Fibroblast of skin of left quadriceps (primary cell): Measurements from ENCODE around the gene PCDHB5.
"Not testable (repeated sequence)": the region's sequence is repeated elsewhere in the genome, so short reads cannot be mapped to it uniquely, and the experiment has no call there.

Experiments used
- DNase-seq, 2 experiments: peaks; one replicate each; pipeline ENCODE4 v3.0.0-alpha.2; 2013; ENCODE audit warnings: low read depth in 2 of 2

Gene PCDHB5

DNA sequence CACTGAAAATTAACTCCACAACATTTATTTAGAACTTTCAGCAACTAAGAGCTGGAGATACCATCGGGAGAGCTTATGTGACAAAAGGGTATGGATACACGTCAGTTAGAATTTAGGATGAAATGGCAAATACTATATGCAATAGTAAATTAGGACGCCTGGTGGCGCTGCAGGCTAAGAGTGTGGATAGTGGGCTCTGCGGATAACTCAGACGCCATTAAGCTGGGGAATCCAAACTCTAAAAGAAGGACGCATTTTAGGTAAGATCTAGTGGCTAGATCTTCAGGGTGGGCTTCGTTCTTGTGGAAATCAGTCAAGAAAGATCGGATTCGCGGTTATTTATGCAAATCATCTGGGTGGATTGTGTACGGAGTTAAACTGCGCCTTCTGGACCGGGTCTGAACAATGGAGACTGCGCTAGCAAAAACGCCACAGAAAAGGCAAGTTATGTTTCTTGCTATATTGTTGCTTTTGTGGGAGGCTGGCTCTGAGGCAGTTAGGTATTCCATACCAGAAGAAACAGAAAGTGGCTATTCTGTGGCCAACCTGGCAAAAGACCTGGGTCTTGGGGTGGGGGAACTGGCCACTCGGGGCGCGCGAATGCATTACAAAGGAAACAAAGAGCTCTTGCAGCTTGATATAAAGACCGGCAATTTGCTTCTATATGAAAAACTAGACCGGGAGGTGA is at the start of gene PCDHB5:
Gene PCDHB5, plus strand, starts transcription at position 177 of the 688 bp plus-strand sequence. Its CDS starts 229 bp downstream, at position 406.
- no peak for DNase-seq

DNA sequence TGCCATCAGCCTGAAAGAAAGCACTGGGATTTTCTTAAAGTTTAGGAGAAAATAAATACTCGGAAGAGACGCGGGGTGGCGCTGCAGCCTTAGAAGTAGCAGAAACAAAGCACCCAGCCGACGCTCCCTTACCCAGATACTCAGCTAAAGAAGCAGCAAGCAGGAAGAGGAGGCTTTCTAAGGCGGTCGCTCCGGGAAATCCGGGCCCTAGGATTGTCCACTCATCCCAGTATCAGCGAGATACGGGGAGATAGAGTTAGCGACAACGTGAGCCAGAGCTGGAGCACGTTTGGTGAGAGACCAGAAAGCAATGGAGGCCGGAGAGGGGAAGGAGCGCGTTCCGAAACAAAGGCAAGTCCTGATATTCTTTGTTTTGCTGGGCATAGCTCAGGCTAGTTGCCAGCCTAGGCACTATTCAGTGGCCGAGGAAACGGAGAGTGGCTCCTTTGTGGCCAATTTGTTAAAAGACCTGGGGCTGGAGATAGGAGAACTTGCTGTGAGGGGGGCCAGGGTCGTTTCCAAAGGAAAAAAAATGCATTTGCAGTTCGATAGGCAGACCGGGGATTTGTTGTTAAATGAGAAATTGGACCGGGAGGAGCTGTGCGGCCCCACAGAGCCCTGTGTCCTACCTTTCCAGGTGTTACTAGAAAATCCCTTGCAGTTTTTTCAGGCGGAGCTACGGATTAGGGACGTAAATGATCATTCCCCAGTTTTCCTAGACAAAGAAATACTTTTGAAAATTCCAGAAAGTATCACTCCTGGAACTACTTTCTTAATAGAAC is 40.3 kb upstream of the PCDHB5 start, which contains the start of gene PCDHB2:
Gene PCDHB2, plus strand, starts transcription at position 135 of the 782 bp plus-strand sequence. Its CDS starts 176 bp downstream, at position 311.
- DNase-seq: peak; percentile 22 to 31

DNA sequence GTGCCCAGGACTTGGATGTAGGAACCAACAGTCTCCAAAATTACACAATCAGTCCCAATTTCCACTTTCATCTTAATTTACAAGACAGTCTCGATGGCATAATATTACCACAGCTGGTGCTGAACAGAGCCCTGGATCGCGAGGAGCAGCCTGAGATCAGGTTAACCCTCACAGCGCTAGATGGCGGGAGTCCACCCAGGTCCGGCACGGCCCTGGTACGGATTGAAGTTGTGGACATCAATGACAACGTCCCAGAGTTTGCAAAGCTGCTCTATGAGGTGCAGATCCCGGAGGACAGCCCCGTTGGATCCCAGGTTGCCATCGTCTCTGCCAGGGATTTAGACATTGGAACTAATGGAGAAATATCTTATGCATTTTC is 39.8 kb upstream of the PCDHB5 start:
- DNase-seq: no peak

DNA sequence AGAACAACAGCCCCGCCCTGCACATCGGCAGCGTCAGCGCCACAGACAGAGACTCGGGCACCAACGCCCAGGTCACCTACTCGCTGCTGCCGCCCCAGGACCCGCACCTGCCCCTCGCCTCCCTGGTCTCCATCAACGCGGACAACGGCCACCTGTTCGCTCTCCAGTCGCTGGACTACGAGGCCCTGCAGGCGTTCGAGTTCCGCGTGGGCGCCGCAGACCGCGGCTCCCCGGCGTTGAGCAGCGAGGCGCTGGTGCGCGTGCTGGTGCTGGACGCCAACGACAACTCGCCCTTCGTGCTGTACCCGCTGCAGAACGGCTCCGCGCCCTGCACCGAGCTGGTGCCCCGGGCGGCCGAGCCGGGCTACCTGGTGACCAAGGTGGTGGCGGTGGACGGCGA is 38.8 kb upstream of the PCDHB5 start:
- DNase-seq: not testable (repeated sequence)

DNA sequence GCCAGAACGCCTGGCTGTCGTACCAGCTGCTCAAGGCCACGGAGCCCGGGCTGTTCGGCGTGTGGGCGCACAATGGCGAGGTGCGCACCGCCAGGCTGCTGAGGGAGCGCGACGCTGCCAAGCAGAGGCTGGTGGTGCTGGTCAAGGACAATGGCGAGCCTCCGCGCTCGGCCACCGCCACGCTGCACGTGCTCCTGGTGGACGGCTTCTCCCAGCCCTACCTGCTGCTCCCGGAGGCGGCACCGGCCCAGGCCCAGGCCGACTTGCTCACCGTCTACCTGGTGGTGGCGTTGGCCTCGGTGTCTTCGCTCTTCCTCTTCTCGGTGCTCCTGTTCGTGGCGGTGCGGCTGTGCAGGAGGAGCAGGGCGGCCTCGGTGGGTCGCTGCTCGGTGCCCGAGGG is 38.4 kb upstream of the PCDHB5 start:
- DNase-seq: not testable (repeated sequence)

DNA sequence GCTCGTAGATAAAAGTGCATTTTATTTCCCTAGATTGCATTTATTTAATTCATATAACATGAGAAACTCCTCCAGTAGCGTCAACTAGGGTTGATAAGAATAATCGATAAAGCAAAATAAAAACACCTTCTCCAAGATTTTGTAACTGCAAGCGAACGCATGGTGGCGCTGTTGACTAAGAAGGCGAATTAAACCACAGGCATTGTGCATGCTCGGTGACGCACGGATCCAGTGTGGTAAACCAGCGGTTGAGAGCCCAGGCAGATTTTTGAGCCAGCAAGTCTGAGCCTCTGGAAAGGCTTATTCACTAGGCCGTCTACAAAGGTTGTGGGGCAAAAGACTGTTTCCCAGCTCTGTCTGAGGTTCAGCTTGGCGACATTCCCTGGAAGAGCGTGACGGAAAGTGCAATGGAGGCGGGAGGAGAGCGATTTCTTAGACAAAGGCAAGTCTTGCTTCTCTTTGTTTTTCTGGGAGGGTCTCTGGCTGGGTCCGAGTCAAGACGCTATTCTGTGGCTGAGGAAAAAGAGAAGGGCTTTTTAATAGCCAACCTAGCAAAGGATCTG is 34.7 kb upstream of the PCDHB5 start, which contains the start of gene PCDHB3:
Gene PCDHB3, plus strand, starts transcription at position 231 of the 563 bp plus-strand sequence. Its CDS starts 177 bp downstream, at position 408.
- no peak for DNase-seq

DNA sequence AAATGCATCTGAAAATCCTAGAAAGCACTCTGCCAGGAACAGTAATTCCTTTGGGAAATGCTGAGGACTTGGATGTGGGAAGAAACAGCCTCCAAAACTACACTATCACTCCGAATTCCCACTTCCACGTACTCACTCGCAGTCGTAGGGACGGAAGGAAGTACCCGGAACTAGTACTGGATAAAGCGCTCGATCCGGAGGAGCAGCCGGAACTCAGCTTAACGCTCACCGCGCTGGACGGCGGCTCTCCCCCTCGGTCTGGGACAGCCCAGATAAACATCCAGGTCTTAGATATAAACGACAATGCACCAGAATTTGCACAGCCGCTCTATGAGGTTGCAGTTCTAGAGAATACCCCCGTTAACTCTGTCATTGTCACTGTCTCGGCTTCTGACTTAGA is 33.9 kb upstream of the PCDHB5 start:
- no peak for DNase-seq

DNA sequence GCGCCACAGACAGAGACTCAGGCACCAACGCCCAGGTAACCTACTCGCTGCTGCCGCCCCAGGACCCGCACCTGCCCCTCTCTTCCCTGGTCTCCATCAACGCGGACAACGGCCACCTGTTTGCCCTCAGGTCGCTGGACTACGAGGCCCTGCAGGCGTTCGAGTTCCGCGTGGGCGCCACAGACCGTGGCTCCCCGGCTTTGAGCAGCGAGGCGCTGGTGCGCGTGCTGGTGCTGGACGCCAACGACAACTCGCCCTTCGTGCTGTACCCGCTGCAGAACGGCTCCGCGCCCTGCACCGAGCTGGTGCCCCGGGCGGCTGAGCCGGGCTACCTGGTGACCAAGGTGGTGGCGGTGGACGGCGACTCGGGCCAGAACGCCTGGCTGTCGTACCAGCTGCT is 32.9 kb upstream of the PCDHB5 start:
- DNase-seq: not testable (repeated sequence)

DNA sequence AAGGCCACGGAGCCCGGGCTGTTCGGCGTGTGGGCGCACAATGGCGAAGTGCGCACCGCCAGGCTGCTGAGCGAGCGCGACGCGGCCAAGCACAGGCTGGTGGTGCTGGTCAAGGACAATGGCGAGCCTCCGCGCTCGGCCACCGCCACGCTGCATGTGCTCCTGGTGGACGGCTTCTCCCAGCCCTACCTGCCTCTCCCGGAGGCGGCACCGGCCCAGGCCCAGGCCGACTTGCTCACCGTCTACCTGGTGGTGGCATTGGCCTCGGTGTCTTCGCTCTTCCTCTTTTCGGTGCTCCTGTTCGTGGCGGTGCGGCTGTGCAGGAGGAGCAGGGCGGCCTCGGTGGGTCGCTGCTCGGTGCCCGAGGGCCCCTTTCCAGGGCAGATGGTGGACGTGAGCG is 32.5 kb upstream of the PCDHB5 start:
- DNase-seq: not testable (repeated sequence)

DNA sequence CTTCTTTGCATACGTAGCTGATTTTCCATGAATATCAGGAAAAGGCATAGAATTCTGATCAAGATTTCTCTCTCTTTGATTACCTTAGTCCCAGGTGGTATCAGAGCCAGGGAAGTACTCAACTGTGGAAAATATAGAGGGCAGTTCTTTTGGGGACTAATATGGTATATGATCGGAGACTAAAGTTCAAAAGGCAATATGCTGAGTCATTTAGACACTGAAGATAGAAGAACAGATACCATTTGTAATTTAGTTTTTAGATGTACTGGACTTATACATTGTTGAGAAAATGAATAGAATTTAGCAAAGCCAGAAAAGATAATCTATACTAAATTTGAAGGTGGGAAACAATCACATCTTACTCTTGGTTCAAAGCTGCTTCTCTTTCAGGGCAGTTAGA is 29.7 kb upstream of the PCDHB5 start:
- no peak for DNase-seq

DNA sequence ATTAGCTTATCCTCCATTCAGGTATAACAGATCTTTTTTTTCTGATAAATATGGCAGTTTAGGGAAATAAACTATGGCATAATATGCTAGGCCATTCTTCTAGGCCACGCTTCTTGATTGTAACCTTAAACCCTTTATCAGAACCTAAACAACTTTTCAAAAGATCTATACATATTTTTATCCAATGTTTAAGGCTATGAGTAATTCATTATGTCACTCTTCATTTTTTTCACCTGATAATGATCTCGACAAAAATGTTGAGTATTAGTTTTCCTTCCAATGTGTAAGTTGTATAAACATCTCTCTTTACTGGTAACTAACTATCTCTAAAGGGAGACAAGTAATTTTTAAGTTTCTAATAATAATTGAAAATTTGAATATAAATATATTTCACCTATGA is 15.8 kb upstream of the PCDHB5 start:
- DNase-seq: no peak

DNA sequence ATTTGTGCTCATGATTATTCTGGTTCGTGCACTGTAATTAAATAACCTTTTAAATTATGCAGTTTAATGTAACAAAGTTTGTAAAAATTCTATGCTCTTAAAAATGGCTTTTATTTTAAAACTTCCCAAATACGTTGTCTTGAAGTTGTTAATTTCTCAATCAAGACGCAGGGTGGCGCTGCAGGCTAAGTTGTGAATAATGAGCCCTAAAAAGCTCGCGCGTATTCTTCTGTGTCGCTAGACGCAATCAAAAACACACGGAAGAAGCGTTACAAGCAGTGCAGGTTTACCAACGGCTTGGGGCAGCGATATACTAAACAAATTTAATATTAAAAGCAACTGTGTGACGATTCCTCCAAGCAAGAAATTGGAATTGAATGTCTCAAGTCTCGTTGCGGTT is 13.4 kb upstream of the PCDHB5 start, which contains the start of gene PCDHB4:
Gene PCDHB4, plus strand, starts transcription at position 256 of the 400 bp plus-strand sequence. CDS start 181 bp downstream, outside the sequence.
- no peak for DNase-seq

DNA sequence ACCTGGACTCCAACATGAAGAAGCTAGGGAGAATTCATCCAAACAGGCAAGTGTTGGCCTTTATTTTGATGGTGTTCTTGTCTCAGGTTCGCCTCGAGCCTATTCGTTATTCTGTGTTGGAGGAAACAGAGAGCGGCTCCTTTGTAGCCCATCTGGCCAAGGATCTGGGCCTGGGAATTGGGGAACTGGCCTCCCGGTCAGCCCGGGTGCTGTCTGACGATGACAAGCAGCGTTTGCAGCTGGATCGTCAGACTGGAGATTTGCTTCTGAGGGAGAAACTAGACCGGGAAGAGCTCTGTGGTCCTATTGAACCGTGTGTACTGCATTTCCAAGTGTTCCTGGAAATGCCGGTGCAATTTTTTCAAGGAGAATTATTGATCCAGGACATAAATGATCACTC is 13.0 kb upstream of the PCDHB5 start:
- DNase-seq: no peak

DNA sequence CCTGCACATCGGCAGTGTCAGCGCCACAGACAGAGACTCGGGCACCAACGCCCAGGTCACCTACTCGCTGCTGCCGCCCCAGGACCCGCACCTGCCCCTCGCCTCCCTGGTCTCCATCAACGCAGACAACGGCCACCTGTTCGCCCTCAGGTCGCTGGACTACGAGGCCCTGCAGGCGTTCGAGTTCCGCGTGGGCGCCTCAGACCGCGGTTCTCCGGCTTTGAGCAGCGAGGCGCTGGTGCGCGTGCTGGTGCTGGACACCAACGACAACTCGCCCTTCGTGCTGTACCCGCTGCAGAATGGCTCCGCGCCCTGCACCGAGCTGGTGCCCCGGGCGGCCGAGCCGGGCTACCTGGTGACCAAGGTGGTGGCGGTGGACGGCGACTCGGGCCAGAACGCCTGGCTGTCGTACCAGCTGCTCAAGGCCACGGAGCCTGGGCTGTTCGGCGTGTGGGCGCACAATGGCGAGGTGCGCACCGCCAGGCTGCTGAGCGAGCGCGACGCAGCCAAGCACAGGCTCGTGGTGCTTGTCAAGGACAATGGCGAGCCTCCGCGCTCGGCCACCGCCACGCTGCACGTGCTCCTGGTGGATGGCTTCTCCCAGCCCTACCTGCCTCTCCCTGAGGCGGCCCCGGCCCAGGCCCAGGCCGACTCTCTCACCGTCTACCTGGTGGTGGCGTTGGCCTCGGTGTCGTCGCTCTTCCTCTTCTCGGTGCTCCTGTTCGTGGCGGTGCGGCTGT is 11.4 kb upstream of the PCDHB5 start:
- not testable (repeated sequence) for DNase-seq

DNA sequence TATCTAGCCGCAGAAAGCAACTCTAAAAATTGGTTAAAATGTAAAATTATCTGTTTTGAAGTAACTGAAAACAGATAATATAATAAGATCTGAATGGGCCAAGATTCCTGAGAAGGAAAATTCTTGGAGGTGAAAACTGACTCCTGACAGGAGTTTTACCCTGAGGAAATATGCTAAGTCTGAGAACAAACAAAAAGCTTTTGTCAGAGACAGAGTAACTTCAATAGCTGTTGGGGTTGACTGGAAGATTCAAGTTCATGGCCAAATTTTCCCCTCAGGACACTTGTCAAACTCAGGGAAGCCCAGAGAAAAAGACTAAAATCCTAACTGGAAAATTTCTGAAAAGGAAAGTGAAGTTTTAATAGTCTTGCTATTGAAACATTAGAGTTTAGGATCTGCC is 7.7 kb upstream of the PCDHB5 start:
- DNase-seq: no peak

DNA sequence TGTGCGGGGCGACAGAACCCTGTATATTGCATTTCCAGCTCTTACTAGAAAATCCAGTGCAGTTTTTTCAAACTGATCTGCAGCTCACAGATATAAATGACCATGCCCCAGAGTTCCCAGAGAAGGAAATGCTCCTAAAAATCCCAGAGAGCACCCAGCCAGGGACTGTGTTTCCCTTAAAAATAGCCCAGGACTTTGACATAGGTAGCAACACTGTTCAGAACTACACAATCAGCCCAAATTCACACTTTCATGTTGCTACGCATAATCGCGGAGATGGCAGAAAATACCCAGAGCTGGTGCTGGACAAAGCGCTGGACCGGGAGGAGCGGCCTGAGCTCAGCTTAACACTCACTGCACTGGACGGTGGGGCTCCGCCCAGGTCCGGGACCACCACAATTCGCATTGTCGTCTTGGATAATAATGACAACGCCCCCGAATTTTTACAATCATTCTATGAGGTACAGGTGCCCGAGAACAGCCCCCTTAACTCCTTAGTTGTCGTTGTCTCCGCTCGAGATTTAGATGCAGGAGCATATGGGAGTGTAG is 786 bp downstream of the PCDHB5 start:
- DNase-seq: no peak

DNA sequence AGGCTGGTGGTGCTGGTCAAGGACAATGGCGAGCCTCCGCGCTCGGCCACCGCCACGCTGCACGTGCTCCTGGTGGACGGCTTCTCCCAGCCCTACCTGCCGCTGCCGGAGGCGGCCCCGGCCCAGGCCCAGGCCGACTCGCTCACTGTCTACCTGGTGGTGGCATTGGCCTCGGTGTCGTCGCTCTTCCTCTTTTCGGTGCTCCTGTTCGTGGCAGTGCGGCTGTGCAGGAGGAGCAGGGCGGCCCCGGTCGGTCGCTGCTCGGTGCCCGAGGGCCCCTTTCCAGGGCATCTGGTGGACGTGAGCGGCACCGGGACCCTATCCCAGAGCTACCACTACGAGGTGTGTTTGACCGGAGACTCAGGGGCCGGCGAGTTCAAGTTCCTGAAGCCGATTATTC is 2.3 kb downstream of the PCDHB5 start:
- not testable (repeated sequence) for DNase-seq

DNA sequence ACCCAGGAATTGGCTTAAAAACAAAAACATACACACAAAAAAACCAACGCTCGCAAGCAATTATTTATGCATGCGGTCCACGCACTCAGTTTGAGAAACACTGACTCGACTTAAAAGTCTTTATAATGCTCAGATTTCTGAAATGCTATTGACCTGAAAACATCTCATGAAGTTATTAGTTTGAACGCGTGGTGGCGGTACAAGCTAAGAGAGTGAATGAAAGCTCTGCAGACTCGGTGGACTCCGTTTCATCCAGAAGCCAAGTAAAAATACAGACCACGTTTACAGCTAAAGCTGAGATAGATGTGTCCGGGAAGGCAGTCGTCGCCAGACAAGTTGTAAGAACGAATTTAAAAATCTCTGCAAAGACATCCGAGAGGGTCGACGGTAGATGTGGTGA is 14.8 kb downstream of the PCDHB5 start, which contains the start of gene PCDHB6:
Gene PCDHB6, plus strand, starts transcription at position 246 of the 400 bp plus-strand sequence. CDS start 201 bp downstream, outside the sequence.
- no peak for DNase-seq

DNA sequence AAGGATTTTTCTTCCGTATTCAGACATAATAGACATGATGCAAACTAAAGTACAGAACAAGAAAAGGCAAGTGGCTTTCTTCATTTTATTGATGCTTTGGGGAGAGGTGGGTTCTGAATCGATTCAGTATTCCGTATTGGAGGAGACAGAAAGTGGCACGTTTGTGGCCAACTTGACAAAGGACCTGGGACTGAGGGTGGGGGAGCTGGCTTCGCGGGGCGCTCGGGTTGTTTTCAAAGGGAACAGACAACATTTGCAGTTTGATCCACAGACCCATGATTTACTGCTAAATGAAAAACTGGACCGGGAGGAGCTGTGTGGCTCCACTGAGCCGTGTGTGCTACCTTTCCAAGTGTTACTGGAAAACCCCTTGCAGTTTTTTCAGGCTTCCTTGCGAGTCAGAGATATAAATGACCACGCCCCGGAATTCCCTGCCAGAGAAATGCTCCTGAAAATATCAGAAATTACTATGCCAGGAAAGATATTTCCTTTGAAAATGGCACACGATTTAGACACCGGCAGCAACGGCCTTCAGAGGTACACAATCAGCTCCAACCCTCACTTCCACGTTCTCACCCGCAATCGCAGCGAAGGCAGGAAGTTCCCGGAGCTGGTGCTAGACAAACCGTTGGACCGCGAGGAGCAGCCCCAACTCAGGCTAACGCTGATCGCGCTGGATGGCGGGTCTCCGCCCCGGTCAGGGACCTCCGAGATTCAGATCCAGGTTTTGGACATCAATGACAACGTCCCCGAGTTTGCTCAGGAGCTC is 15.4 kb downstream of the PCDHB5 start:
- no peak for DNase-seq

DNA sequence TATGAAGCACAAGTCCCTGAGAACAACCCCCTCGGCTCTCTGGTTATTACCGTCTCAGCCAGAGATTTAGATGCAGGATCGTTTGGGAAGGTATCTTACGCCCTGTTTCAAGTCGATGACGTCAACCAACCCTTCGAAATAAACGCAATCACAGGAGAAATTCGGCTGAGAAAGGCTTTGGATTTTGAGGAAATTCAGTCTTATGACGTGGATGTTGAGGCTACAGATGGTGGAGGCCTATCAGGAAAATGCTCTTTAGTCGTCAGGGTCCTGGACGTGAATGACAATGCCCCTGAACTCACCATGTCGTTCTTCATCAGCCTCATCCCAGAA is 16.0 kb downstream of the PCDHB5 start:
- no peak for DNase-seq

DNA sequence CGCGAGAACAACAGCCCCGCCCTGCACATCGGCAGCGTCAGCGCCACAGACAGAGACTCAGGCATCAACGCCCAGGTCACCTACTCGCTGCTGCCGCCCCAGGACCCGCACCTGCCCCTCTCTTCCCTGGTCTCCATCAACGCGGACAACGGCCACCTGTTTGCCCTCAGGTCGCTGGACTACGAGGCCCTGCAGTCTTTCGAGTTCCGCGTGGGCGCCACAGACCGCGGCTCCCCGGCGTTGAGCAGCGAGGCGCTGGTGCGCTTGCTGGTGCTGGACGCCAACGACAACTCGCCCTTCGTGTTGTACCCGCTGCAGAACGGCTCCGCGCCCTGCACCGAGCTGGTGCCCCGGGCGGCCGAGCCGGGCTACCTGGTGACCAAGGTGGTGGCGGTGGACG is 16.6 kb downstream of the PCDHB5 start:
- not testable (repeated sequence) for DNase-seq
